Measurements from ENCODE around the gene LRBA.
A peak's percentile ranks its signal among the peaks of the same experiment; 100 is the strongest.
"Not testable (repeated sequence)": the region's sequence is repeated elsewhere in the genome, so short reads cannot be mapped to it uniquely, and the experiment has no call there.

LRBA gene

DNA sequence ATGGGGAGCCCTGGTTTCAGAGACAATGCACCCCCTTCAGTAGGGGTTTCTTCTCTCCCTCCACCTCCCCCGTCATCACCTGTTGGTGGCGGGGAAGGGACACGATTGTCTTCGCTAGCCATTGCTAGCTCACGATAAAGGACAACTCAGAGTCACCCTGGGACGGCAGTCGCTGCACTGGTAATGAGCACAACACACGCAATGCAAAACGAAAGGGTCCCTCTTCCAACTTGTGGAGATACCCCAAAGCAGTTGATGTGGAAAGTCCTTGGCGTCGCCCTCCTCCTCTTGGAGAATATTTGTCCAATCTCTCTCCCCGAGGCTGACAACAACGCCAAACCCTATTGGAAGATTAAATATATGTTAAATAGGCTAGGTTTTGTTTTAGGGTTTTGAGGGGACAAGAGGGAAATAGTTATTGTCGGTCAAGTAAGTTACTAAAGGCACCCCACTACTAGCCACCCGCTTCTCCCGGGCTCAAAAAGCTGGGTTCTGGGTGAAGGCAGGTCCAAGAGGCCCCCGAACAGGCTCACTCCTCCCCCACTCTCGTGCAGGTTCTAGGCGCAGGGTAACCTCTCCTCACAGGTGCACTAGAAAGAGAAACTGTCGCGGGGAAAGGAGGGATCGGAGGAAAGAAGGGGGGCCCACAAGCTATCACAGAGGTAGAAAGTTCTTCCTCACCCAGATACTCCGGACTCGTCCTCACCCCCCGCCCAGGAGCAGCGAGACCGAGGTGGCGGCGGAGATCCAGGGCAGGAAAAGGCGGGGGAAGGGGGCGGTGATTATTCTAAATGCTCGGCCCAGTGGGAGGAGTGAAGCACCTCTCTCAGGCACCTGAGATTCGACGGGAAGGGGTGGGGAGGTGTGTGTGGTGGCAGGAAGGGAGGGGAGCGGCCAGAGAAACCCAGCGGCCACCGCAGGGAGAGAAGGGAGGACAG is at the start of gene LRBA:
LRBA (minus strand) TSS at position 764 of the 938 bp plus-strand sequence; CDS start at position 122, 642 bp downstream.
- DNase-seq: peak; percentile 94

DNA sequence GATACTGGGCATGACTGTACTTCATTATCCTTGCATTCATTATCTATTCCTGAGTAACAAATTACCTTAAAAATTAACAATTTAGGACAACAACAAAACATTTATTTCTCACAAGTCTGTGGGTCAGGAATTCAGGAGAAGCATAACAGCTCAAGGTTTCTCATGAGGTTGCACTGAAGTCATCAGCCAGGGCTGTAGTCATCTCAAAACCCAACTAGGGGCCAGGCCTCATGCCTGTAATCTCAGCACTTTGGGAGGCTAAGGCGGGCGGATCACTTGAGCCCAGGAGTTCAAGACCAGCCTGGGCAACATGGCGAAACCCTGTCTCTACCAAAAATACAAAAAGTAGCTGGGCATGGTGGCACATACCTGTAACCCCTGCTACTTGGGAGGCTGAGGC is 48.1 kb upstream of the LRBA start:
- DNase-seq: not testable (repeated sequence)

- no peak for DNase-seq
These were observed 40.5 kb upstream of the LRBA start for GRCh38 chr4:151055539-151055938.

- DNase-seq: no peak
These were observed 37.7 kb upstream of the LRBA start for GRCh38 chr4:151052785-151053184.

DNA sequence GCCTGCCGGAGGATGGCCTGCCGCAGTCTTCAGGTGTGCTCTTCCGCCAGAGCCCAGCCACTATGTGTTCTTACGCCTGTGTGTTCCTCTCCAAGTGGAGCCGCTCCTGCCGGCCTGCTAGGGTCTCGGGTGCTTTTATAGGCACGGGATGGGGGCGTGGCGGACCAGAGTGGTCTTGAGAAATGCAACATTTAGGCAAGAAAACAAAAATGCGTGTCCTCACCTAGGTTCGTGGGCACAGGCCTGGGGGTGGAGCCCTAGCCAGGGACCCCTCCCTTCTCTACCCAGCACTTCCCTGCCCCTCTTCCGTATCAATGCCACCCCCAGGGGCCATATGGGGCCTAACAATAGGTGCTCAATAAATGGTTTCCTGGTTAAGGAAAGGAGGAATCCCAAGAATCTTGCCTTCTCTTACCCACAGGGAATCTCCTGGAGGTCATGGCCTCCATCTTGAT is 34.4 kb upstream of the LRBA start:
- no peak for DNase-seq

DNA sequence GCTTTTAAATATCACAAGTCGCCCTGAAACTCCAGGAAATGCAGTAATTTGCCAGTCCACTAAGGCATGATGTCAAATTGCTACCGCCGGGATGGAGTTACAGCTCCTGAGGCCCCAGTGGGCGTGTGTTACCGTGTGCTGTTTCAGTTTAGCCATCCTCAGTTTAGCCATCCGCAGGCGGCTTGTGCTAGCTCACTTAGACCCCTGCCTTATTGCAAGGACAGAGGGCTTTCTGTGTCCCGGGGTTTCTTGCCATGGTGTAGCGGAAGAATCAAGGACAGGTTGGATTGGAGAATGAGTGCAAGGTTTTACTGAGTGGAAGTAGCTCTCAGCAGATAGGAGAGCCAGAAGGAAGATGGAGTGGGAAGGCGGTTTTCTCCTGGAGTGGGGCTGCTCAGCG is 33.8 kb upstream of the LRBA start:
- DNase-seq: no peak

DNA sequence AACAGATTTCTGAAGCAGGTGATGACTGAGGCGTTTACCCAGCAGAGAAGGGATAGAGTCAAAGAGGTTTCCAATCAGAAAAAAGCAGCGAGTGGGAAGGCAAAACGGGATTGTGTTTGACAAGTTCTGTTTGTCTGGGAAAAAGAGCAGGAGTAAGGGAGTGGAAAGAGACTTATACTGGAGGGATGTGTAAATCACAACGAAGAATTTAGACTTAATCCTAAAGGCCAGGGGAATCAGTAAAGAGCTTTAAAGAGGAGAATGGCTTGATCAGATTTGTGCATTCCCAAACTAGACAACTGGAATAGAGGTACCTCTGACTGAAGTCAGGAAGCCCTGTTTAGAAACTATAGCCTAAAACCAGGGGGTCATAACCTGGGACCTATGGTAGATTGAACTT is 31.5 kb upstream of the LRBA start:
- no peak for DNase-seq

DNA sequence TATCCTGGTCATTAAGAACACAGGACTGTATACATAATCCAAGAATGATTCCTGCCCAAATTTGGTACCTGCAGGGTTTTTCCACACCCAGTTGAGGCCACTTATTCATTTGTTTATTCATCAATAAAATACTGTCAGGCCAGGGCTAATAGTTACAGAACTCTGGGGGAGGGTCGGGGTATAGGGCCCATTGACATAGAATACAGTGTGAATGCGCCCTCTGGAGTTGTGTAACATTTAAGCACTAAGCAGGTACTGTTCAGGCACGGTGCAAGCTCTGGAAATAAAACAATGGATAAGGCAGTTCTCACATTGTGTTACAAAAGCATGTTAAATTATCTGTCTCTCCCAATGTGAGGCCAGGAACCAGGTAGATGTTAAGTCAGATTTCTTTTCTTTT is 30.8 kb upstream of the LRBA start:
- no peak for DNase-seq

DNA sequence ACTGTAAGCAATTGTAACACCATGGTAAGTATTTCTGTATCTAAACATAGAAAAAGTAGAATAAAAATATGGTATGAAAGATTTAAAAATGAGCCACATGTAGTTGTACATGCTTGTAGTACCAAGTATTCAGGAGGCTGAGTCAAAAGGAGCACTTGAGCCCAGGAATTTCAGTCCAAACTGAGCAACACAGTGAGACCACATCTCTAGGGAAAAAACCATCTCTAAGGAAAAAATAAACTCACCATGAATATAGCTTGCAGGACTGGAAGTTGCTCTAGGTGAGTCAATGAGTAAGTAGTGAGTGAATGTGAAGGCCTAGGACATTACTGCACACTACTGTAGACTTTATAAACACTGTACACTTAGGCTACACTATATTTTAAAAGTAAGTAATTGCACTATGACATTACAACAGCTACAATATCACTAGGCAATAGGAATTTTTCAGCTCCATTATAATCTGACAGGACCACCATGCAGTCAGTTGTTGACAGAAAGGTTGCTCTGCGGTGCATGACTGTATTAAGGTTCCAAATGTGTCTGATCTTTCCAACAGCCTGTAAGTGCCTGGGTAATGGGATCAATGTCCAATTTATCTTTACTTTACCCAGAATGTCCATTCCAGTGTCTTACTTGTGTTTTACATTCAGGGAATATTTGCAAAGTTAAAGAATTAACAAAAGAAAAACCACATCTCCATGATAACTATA is 28.9 kb upstream of the LRBA start:
- no peak for DNase-seq

DNA sequence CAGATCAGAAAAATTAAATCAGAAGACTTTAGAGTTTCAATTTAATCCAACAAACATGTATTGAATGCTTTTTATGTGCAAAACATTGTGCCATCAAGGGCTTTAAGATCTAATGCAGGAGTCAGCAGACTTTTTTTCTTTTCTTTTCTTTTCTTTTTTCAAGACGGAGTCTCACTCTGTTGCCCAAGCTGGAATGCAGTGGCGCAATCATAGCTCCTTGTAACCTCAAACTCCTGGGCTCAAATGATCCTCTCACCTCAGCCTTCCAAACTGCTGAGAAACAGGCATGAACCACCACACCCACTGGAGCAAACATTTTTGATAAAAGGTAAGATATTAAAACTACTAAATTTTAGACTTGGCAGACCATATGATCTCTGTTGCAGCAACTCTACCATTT is 24.6 kb upstream of the LRBA start:
- DNase-seq: no peak

DNA sequence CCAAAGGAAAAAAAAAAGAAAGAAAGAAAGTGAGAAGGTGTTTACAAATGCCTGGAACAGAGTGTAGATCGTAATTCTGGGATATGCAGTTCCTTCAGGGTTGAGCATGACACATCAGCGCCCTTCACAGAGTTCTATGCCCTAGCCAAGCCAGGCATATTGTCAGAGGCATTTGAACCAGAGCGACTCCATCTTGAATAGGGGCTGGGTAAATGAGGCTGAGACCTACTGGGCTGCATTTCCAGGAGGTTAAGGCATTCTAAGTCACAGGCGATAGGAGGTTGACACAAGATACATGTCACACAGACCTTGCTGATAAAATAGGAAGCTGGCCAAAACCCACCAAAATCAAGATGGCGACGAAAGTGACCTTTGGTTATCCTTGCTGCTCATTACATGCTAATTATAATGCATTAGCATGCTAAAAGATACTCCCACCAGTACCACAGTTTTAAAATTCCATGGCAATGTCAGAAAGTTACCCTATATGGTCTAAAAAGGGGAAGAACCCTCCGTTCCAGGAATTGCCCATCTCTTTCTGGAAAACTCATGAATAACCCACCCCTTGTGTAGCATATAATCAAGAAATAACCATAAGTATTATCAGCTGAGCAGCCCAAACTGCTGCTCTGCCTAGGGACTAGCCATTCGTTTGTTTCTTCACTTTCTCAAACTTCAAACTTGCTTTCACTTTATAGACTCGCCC is 23.5 kb upstream of the LRBA start:
- no peak for DNase-seq

DNA sequence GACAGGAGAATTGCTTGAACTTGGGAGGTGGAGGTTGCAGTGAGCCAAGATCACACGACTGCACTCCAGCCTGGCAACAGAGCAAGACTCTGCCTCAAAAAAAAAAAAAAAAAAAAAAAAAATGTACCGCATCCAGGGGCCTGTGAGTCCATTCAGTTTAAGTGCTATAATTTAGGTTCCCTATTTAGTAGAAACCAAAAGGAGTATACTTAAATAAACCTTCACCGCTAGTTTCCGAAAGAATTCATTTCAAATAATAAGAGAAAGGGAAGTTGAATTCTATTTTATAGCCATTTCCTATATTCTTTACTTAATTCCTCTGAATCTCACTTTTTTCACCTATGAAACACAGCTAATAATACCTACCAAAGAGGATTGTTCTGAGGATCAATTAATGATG is 20.8 kb upstream of the LRBA start:
- DNase-seq: no peak

- DNase-seq: no peak
These were observed 20.2 kb upstream of the LRBA start for GRCh38 chr4:151035328-151035727.

DNA sequence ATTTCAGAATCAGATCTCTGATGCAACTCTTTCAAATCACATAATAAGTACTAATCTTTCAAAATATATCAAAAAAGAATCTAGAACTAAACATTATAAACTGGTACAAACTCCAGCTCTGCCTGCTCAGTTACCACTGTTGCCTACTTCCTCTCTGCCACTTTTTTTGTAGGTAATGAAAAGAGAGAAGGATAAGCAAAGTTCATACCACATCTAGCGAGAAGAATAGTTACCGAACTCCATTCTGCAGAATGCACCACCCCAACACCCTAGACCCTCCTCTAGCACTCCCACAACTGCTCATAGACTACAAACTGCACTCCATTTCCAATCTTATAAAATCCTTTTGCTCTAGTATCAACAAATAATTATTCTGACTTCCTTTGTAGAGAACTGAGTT is 19.7 kb upstream of the LRBA start:
- DNase-seq: no peak

GRCh38 chr4:151031831-151032605 is 16.9 kb upstream of the LRBA start:
- no peak for DNase-seq

GRCh38 chr4:151029537-151029936 is 14.5 kb upstream of the LRBA start:
- peak; percentile 77 for DNase-seq

GRCh38 chr4:151029006-151029405 is 13.9 kb upstream of the LRBA start:
- DNase-seq: not testable (repeated sequence)

DNA sequence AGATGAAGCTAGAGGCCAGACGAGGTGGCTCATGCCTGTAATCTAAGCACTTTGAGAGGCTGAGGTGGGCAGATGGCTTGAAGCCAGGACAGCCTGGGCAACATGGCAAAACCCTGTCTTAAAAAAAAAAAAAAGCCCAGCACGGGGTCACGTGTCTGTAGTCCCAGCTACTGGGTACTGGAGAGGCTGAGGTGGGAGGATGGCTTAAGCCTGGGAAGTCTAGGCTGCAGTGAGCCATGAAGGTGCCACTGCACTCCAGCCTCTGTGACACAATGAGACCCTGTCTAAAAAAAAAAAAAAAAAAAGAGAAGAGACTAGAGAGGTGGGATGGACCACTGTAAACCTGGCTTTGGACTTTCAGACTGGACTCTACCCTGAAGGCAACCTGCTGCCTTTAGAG is 10.7 kb upstream of the LRBA start:
- DNase-seq: no peak

DNA sequence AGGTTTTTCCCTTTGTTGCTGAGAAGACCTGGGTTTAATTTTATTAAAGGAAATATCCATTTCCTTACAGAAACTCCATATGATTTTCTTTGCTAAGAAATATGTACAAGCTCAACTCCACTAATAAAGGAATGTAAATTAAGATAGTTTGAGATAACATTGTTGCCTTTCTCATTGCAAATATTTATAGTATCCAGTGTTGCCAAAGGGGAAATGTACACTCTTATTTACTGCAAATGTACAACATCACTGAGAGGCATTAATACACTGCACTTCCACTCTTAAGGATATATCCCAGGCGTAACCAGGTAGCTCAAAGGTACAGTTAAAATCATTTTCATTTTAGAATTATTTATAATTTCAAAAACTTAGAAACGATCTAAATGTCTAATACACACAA is 7.5 kb upstream of the LRBA start:
- no peak for DNase-seq

DNA sequence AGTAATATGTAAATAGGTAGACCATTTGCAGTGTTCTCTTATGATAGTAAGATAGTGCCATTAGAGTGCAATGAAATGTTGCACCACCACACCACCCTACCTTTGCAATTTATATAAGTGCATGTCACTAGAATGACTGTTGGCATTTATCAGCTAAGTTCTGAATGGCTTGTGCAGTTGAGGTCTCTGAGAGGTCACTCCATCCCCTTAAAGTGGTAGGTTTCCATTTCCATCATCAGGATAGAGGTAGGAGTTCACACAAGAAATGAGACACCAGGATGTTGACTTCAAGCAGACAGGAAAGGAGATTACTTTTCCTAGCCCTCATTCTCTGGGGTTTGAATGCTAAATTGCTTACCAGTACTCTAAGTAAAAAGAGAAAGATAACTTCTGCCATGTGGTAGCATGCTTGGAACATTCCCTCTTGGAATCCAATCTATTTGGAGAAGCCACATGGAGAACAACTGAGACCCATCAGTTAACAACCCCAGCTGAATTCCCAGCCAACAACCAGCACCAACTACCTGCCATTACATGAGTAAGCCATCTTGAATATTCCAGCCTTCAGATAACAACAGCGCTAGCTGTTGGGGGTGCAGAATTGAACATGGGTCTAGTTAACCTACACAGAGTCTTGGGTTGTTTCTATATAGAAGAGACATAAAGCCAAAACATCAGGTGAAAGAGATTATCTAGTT is 6.7 kb upstream of the LRBA start:
- DNase-seq: no peak

- DNase-seq: peak; percentile 93
These were observed 619 bp upstream of the LRBA start for GRCh38 chr4:151015459-151016347.

All from activated effector memory CD4-positive, alpha-beta T cell treated with anti-CD3 and anti-CD28 coated beads, Interleukin-2, amount 50 U/mL, for 16 hours (primary cell).